ENCODE results near the gene USP31.

DNA sequence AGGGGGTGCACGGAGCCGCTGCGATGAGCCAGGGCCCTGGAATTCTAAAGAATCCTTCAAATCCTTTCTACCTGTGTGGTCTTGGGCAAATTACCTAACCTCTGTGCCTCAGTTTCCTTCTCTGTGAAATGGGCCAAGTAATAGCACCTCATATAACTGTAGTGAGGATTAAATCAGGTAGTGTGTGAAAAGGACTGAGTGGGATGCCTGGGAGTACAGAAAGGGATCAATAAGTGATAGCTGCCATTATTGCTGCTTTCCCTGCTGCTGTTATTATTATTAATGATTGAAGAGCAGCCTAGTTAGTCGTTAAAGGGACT is 34.3 kb upstream of the USP31 start:
- no peak for TF ChIP-seq CTCF (conservative IDR thresholded peaks at IDR 0.05; ENCODE audit: low read depth, low read length)
- TF ChIP-seq EZH2 (IDR thresholded peaks at IDR 0.05; ENCODE audit: low read length, unreplicated experiment), result no peak
- TF ChIP-seq EZH2phosphoT487 (IDR thresholded peaks at IDR 0.05; ENCODE audit: borderline replicate concordance, low read length), result no peak
